Gastrocnemius medialis (tissue), 4 donors: ENCODE measurements around the gene ADGRB3.

Source experiments
- POLR2A ChIP-seq, 2 donors: fragments of 450-650 bp; IDR thresholded peaks; one replicate each; pipeline ENCODE4 v1.6.1; 2017; ENCODE audit warnings: antibody characterized with exemption in 2 of 2, mild to moderate bottlenecking in 2 of 2, moderate library complexity in 2 of 2
- TF ChIP-seq, protein P1 (sequence below), 5 experiments: fragments of 450-650 bp in 3 of 5; fragments of 200-600 bp in 2 of 5; sonication (generic) in 2 of 5; IDR thresholded peaks in 4 of 5; conservative IDR thresholded peaks in 1 of 5; 1 replicate in 4 of 5; 2 replicates in 1 of 5; pipeline ENCODE4 v1.5.1; 2016 to 2019; ENCODE audit warnings: antibody characterized with exemption in 5 of 5, mild to moderate bottlenecking in 3 of 5, moderate library complexity in 3 of 5

DNA sequence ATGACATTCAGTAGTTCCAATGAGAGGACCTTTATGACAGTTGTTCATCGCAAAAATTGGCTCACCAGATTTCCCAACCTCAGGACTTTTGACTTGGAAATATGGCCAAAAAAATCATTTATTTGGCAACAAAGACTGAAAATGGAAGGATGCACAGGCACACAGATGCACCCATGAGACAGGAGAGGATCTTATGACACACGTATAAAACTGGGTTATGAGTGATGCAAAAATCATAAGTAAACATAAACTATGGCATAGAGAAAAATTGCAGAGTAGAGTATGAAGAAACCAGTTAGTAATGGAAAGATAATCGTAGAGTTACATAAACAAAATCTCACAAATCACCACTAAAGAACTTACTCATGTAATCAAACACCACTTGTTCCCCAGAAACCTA lies 546.9 kb downstream of the ADGRB3 start:
- TF ChIP-seq, protein P1, sequence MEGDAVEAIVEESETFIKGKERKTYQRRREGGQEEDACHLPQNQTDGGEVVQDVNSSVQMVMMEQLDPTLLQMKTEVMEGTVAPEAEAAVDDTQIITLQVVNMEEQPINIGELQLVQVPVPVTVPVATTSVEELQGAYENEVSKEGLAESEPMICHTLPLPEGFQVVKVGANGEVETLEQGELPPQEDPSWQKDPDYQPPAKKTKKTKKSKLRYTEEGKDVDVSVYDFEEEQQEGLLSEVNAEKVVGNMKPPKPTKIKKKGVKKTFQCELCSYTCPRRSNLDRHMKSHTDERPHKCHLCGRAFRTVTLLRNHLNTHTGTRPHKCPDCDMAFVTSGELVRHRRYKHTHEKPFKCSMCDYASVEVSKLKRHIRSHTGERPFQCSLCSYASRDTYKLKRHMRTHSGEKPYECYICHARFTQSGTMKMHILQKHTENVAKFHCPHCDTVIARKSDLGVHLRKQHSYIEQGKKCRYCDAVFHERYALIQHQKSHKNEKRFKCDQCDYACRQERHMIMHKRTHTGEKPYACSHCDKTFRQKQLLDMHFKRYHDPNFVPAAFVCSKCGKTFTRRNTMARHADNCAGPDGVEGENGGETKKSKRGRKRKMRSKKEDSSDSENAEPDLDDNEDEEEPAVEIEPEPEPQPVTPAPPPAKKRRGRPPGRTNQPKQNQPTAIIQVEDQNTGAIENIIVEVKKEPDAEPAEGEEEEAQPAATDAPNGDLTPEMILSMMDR (IDR thresholded peaks at IDR 0.05 in 4 of 5, conservative IDR thresholded peaks at IDR 0.05 in 1 of 5), result no peak
- TF ChIP-seq POLR2A (IDR thresholded peaks at IDR 0.05), result no peak
